Osteoblast (primary cell): ENCODE measurements around the gene PLD6. TPM values are rescaled to one million over a fixed set of nuclear protein-coding genes. Genes with fewer than 3 reads are reported as not detected.

ENCODE experiments used
- DNase-seq: peaks from one replicate; pipeline ENCODE4 v3.0.0; 2011; ENCODE audit warnings: low spot score, mixed read lengths; ENCODE audit not compliant: insufficient read length; ENCODE audit errors: missing footprints
- H2AFZ ChIP-seq: 2 replicates; pipeline ENCODE4 v1.6.0; 2011; ENCODE audit warnings: mild to moderate bottlenecking, low read length
- H3K27ac ChIP-seq: 2 replicates; pipeline ENCODE4 v1.5.1; 2011; ENCODE audit warnings: mild to moderate bottlenecking, low read depth, low read length, moderate library complexity
- H3K27me3 ChIP-seq: 2 replicates; pipeline ENCODE4 v1.6.0; 2012; ENCODE audit warnings: mild to moderate bottlenecking, control low read depth, inconsistent platforms, low read length, moderate library complexity; ENCODE audit not compliant: insufficient read depth
- H3K36me3 ChIP-seq: 2 replicates; pipeline ENCODE4 v1.5.1; 2011; ENCODE audit warnings: mild to moderate bottlenecking, low read length, control low read depth, moderate library complexity; ENCODE audit not compliant: insufficient read depth
- H3K4me1 ChIP-seq: 2 replicates; pipeline ENCODE4 v1.5.1; 2011; ENCODE audit warnings: mild to moderate bottlenecking, low read length, control low read depth, moderate library complexity; ENCODE audit not compliant: insufficient read depth
- H3K4me2 ChIP-seq: 2 replicates; pipeline ENCODE4 v1.6.0; 2011; ENCODE audit warnings: mild to moderate bottlenecking, low read length; ENCODE audit not compliant: insufficient read depth
- H3K4me3 ChIP-seq: fragments of 200-600 bp; sonication (generic); 3 replicates; pipeline ENCODE4 v1.5.1; 2012; ENCODE audit warnings: mild to moderate bottlenecking, low read length, inconsistent platforms; ENCODE audit not compliant: insufficient read depth
- H3K79me2 ChIP-seq: 2 replicates; pipeline ENCODE4 v1.6.0; 2012; ENCODE audit warnings: mild to moderate bottlenecking, low read length, control low read depth, inconsistent platforms; ENCODE audit not compliant: insufficient read depth
- H3K9me3 ChIP-seq: 2 replicates; pipeline ENCODE4 v1.5.1; 2011; ENCODE audit warnings: low read depth, low read length, control low read depth
- H4K20me1 ChIP-seq: 2 replicates; pipeline ENCODE4 v1.6.0; 2012; ENCODE audit warnings: mild to moderate bottlenecking, low read length, control low read depth; ENCODE audit not compliant: insufficient read depth
- total RNA-seq: library from RNA; depleted of rRNA; stranded (reverse); fragments of >200 nt; gene quantifications from 2 replicates; pipeline ENCODE4 v1.2.3, GENCODE V29; 2012
- TF ChIP-seq, protein P1 (sequence below): IDR thresholded peaks from 2 replicates; pipeline ENCODE4 v1.5.1; 2011; ENCODE audit warnings: mild to moderate bottlenecking, low read depth, low read length, moderate library complexity; ENCODE audit errors: extremely low read depth

Gene PLD6
- total RNA-seq, 1 donor = 1.4 TPM

DNA sequence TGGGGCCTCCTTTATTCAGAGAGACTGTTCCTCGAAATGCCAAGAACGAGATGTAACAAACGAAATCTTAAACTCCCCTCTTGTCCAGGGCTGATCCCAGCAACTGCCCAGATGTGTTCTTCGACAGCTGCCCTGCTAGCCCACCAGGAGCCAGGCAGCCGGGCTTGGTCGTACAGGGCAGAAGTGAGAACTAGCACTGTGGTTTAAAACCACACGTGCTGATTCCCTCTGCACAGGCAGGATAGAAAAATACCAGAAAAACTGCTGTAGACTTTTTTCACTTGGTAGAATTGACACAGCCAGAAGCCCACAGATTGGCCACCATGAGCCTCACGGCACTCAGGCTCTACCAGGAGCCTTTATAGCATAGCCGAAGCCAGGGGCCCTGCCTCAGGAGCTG is 33.1 kb downstream of the PLD6 start:
- H3K27ac ChIP-seq = no peak overlapping the region
- H3K9me3 ChIP-seq = no peaks in the 10 kb centered on the region
- TF ChIP-seq, protein P1, sequence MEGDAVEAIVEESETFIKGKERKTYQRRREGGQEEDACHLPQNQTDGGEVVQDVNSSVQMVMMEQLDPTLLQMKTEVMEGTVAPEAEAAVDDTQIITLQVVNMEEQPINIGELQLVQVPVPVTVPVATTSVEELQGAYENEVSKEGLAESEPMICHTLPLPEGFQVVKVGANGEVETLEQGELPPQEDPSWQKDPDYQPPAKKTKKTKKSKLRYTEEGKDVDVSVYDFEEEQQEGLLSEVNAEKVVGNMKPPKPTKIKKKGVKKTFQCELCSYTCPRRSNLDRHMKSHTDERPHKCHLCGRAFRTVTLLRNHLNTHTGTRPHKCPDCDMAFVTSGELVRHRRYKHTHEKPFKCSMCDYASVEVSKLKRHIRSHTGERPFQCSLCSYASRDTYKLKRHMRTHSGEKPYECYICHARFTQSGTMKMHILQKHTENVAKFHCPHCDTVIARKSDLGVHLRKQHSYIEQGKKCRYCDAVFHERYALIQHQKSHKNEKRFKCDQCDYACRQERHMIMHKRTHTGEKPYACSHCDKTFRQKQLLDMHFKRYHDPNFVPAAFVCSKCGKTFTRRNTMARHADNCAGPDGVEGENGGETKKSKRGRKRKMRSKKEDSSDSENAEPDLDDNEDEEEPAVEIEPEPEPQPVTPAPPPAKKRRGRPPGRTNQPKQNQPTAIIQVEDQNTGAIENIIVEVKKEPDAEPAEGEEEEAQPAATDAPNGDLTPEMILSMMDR = no peak

DNA sequence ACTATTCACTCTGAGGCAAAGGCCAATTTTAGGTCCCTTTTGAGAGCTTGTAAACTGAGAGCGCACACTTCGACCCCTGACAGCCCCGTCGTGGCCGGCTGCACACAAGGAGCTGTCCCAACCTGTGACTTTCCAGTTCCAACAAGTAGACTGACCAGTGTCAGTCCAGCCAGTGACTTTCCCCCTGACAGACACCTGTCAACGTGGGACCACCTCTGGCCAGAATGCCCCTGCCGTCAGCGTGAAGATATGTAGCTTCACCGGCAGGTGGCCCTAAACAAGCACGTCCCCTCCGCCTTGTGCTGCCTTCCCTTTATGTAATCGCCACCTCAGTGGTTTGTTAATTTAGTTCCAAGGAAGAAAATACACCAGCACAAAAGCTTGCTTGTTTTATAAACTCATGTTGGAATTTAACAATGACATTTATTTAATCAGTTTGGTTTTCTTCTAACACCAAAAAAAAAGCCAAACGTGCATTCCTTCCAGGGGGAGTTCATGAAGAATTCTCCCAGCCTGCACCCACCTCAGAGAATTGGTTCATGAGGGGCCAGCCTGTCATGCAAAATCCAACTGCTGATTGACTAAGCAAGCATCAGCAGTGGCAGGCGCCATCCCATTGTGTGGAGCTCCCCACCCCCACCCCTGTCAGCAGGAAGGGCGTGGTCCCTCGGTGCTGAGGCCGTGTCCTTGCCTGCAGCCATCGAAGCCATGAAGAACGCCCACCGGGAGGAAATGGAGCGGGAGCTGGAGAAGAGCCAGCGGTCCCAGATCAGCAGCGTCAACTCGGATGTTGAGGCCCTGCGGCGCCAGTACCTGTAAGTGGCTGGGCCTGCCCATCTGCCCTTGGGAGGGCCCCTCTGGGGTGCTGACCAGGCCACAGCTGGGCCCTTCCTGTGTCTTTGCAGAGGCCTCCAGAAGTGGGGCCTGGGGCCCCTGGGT is 33.9 kb downstream of the PLD6 start:
- no peaks in the 10 kb centered on the region for H3K4me1 ChIP-seq
- H3K27me3 ChIP-seq = no peaks in the 10 kb centered on the region
- no peak overlapping the region for H3K27ac ChIP-seq
- DNase-seq = peak; percentile 34
- peaks cover 14% of the 10 kb centered on the region for H3K79me2 ChIP-seq
- TF ChIP-seq, protein P1 = no peak
- no peak overlapping the region for H2AFZ ChIP-seq
- peaks cover 40% of the 10 kb centered on the region for H4K20me1 ChIP-seq
- no peak overlapping the region for H3K4me2 ChIP-seq
- H3K36me3 ChIP-seq = peaks cover 93% of the 10 kb centered on the region
- H3K9me3 ChIP-seq = no peaks in the 10 kb centered on the region
- H3K4me3 ChIP-seq = no peak overlapping the region

More for the DNA sequence above, 33.1 kb downstream of the PLD6 start:
- Histone ChIP-seq H2AFZ (no peak overlapping the region), H4K20me1 (peaks cover 37% of the 10 kb centered on the region), H3K4me3 (no peak overlapping the region), H3K4me2 (no peak overlapping the region), H3K36me3 (peaks cover 93% of the 10 kb centered on the region), H3K4me1 (no peaks in the 10 kb centered on the region), H3K79me2 (peaks cover 14% of the 10 kb centered on the region), H3K27me3 (no peaks in the 10 kb centered on the region)
- peak; percentile 47 for DNase-seq

DNA sequence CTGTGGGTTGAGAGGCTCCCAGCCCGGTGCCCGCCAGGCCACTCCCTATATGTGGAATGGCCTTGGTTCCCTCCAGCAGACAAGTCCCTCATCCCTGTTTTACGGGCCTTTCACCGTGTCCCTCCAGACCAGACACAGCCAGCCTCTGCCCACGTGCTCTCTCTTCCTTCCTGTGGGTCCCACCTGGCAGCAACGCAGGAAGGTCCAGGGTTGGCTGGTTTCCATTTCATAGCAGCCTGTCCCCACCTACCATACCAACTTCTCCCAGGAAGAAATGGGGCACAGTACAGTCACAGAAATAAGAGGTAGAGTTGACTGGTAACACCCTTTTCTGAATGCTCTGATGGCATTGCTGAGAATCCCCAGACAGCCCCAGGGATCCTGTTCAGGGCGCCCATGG is 34.9 kb downstream of the PLD6 start:
- Histone ChIP-seq H3K9me3 (no peaks in the 10 kb centered on the region), H3K4me1 (no peaks in the 10 kb centered on the region), H2AFZ (no peak overlapping the region), H3K27ac (no peak overlapping the region), H3K79me2 (peaks cover 14% of the 10 kb centered on the region), H3K4me3 (no peak overlapping the region), H3K4me2 (no peak overlapping the region), H3K27me3 (no peaks in the 10 kb centered on the region), H3K36me3 (peaks cover 93% of the 10 kb centered on the region), H4K20me1 (peaks cover 51% of the 10 kb centered on the region)
- peak; percentile 53 for DNase-seq
- TF ChIP-seq, protein P1 = no peak

DNA sequence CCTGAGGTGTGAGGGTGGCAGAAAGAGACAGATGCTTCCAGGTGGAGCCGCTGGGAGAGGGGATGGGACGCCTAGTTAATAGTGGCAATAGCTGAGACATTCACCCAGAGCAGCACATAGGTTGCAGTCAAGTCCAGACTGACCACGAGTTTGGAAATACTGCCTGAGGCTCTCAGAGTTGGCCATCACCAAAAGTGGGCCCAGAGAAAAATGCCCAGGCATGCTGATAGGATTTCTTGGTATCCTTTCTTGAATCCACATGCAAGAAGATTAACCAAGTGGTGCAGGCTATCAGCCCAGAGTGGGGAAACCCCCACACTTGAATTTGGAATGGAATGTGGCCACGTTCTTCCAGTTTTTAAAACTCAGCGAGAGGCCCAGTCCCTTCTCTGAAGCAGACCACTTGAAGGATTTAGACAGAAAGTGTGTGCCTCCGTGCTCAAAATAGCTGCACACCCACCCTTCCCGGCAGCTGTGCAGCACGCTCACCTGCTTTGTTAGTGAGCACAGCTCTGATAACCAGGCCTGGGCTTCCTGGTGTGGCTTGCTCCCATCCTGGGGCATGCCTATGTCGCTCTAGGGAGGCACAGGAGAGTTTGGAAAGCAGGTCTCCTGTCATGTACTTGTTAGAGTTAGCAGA is 35.7 kb downstream of the PLD6 start:
- Histone ChIP-seq H4K20me1 (peaks cover 48% of the 10 kb centered on the region), H3K79me2 (peaks cover 14% of the 10 kb centered on the region), H3K27me3 (no peaks in the 10 kb centered on the region), H2AFZ (no peak overlapping the region), H3K36me3 (peaks cover 93% of the 10 kb centered on the region), H3K27ac (no peak overlapping the region), H3K4me1 (no peaks in the 10 kb centered on the region), H3K4me3 (no peak overlapping the region), H3K4me2 (no peak overlapping the region), H3K9me3 (no peaks in the 10 kb centered on the region)
- TF ChIP-seq, protein P1 = no peak
- peak; percentile 84 for DNase-seq
